GM19099 (cell line): Measurements from ENCODE around the gene MYL11.

Experiments used
- POLR2A ChIP-seq: IDR thresholded peaks from 3 replicates; pipeline ENCODE4 v1.6.1; 2011; ENCODE audit warnings: low read depth; ENCODE audit not compliant: insufficient read length; ENCODE audit errors: extremely low read depth

Gene MYL11

DNA sequence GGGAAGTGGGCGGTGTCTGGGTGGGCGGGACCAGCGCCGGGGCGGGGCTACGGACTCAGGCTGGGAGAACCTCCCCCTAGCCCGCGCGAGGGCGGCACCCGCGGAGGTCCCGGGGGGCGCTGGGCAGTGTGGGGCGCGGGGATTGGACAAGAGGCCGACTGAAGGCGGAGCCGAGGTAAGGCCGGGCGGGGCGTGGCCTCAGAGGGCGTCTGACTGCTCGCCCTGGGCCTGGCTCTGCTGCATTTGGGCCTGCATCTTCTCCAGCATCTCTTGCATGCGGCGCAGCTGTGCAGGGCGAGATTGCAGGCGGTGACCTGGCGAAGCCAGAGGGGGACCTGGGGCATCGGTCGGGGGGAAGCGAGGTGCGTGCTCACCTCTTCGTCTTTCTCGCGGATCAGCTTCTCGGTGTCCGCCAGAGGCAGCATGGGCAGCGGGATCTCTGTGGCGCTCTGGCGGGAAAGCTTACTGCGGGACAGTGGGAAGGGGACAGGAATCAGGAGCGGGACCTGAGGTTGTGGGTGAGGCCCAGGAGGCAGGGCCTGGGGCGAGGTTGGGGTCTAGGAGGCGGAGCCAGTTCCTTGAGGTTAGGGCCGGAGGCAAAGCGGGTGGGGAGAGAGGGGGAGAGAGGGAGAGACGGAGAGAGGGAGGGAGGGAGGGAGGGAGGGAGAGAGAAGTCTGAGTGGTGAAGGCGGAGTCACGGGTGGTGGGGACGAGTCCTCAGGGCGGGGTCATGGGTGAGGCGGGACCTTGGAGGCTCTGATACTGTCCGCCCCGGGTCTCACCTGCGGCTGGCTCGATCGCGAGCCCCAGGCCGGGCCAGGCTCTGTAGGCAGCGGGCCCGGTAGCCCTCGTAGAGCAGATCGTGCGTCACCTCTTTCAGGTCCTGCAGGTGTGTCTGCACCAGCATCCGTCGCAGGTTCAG, 3.9 kb downstream of the MYL11 start:
- peak; percentile 66 for TF ChIP-seq POLR2A

DNA sequence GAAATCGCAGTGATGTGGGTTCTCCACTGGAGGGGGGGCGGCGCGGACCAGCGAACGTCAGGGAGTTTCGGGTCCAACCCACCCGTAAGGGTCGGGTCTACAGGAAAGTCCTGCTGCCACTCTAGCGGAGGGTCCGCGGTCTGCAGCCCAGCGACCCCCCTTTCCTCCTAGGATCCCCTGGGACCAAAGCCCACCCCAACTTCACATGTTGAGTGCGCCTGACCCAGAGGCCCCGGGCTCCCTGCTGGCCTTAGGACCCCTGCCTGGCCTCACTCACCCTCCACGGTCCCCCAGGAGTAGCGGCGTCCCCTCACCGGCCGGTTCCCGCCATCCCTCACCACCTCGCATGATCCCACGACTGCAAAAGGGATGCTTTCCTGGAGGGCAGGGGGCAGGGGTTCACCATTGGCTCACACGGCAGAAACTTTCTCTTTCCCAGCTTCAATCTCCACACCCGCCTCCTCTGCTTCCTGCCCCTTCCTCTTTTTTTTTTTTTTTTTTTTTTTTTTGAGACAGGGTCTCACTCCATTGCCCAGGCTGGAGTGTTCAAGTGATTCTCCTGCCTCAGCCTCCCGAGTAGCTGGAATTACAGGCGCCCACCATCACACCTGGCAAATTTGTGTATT, 4.7 kb downstream of the MYL11 start:
- TF ChIP-seq POLR2A: no peak

DNA sequence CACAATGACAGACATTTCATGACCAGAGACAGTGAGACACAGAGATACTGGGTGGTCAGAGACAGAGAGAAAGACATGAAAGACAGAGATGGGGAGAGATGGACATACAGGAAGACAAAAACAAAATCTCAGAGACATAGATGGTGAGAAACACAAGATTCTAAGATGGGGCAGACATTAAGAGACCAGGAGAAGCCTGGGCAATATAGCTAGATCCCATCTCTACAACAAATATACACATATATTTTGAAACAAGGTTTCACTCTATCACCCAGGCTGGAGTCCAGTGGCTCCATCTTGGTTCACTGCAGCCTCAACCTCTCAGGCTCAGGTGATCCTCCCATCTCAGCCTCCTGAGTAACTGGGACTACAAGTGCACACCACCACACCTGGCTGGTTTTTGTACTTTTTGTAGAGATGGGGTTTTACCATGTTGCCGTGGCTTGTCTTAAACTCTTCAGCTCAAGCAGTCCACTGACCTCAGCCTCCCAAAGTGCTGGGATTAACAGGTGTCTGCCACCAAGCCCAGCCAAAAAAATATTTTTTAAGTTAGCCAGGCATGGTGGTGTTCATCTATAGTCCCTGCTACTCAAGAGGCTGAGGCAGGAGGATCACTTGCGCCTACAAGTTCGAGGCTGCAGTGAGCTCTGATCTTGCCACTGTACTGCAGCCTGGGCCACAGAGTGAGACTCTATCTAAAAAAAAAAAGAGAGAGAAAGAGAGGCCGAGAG, 5.6 kb downstream of the MYL11 start:
- TF ChIP-seq POLR2A: no peak

DNA sequence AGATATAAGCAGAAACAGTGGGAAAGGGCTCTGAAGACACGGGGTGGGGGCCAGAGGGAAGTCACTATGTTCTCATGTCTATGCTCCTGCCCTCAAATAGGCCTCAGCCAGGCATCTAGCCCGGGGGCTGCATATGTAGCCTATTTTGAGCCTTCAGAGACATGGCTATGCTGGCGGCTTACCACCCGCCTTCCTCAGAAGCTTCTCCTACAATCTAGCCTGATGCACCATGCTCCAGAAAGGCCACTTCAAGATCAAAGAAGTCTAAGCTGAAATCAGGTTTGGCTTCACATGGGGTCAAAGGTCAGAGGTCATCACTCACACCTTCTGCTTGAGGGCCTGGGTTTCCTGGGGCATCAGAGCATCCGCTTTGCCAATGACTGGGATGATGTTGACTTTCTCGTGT, 6.2 kb downstream of the MYL11 start:
- no peak for TF ChIP-seq POLR2A

DNA sequence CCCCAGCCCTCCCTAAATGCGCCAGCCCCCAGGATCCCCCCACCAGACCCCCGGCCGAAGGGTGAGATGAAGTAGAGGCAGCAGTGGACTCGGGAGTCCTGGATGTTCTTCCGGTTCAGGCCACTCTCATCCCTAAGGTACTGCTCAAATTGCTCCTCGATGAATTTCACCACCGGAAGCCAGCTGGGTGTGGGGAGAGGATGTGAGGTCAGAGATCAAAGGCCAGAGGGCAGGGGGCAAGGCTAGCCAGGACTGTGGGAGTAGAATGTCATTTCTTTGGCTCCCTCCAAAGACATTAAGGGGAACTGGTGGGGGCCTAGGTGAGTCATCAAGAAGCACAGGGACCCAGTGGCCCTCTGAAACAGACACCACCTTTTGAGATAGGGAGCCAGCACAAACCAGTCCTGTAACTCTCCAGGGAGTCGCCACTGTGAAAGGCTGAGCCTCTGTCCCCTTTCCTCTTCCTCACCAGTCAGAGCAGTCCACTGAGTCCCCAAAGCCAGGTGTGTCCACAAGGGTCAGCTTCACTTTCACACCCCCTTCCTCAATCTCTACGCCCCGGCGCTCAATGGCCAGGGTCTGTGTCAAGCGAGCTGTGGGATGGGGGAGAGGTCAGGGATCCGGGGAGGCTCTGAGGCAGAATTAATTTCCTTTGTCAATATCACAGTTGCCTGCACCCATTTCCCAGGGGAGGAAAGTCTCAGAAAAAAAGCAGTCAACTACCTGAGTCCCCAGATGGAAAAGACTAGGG, 6.9 kb downstream of the MYL11 start:
- no peak for TF ChIP-seq POLR2A

DNA sequence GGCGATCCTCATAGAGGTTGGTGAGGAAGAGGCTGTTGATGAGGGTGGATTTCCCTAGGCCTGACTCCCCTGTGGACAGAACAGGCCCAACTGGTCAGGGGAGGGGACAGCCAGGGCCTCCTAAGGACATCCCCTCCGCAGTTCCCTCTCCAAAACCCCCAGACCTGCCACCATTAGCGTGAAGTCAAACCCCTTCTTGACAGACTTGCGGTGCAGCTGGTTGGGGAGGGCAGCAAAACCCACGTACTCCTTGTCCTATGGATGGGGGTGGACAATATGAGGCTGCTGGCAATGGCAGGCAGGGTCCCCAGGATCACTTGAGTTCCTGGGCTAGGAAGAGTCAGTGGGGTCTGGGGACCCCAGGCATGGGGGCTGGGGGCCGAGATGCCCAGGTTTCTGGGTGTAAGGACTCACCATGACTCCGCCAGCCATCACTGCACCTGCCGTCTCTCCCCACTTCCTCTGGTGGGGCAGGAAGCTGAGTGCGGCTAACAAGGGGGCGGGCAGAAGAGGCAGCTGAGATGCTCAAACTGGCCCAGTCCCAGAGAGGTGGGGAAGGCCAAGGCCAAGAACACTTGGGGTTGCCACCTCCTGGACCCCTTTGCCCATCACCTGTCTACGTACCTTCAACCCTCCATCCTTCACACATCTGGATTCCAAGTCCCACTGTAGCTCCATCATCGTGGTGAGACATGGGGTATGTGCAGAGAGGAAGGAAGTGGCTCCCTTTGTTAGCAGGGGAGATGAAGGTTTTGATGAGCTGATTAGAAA, 7.7 kb downstream of the MYL11 start, which contains the start of gene SEPTIN1:
SEPTIN1 (minus strand) TSS at position 451 of the 771 bp plus-strand sequence; CDS start at position 432, 19 bp downstream.
- peak; percentile 77 for TF ChIP-seq POLR2A

DNA sequence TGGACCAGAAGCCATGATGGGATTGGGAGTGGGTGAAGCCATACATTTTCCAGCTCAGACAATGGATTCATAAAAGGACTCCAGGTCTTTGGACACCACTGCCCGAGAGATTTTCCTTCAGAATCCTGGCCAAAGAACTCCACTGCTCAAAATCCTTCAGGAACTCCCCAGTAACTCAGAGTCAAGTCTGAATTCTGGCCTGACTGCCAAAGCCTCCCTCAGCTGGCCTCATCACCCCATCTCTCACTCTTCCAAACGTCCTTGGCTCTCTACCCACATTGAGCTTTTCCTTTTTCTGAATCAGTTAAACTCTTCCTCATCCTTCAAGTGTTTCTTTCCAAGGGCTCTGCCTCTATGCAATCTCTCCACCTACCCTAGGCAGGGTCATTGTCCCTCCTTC, 8.9 kb downstream of the MYL11 start:
- TF ChIP-seq POLR2A: no peak

DNA sequence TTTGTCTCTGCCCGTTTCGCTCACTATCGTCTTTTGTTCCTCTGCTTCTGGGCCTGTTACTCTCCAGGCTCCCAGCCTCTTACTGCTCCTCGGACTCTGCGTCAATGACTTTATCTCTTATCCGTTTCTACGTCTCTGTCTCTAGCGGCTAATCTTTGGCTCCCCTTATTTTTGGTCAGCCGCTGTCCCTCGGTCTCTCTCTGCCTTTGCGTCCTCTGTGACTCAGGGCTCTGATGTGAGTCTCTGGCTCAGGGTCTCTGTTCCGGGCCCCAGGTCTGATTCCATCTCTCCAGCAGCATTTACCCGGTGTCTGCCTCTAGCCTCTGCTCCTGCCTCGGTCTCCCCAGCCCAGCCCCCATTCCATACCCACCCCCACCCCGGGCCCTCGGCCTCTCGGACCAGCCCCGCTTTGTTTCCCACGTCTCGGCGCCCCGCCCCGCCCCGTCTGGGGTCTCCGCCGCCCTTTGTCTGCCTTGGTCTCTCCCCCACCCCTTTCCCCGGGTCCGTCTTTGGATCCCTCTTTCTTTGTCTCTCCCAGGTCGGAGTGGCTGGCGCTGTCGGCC, 20.1 kb downstream of the MYL11 start:
- no peak for TF ChIP-seq POLR2A

DNA sequence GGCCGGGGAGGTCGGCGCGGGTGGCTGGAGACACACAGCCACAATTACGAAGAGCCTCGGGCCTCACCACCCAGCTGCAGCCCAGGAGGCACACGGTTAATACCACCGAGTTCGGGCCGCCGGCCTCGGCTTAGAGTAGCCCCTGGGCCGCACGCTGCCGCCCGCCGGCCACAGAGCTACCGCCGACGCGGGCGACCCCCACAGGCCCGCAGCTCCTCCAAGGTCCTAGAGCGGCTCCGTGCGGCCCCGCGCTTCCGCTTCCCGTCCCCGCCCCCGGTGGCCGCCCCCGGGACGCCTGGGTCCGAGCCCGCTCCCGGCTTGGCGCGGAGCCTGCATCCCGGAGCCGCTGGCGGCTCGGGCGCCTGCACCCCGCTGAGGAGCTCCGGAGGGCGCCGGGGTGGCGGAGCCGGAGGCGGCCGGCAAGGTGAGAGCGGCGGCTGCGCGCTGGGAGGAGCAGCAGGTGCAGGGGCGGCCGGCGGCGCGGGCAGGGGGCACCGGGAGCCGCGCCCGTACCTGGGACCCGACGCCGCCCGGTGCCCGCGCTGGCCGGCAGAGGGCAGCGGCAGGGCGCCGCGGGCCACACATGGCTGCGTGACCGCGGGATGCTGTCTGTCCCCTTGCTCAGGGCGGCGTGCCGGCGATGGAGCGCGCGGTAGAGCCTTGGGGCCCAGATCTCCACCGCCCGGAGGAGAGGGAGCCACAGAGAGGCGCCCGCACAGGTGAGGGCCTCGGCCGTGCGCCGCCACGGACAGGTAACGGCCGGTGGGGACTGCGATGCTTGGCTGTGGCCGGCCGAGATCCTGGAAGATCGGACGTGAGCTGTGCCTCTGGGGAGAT, 20.8 kb downstream of the MYL11 start, which contains the start of gene ZNF48:
ZNF48 (plus strand) TSS at position 266 of the 837 bp plus-strand sequence; CDS start at position 641, 375 bp downstream.
- peak; percentile 64 for TF ChIP-seq POLR2A

DNA sequence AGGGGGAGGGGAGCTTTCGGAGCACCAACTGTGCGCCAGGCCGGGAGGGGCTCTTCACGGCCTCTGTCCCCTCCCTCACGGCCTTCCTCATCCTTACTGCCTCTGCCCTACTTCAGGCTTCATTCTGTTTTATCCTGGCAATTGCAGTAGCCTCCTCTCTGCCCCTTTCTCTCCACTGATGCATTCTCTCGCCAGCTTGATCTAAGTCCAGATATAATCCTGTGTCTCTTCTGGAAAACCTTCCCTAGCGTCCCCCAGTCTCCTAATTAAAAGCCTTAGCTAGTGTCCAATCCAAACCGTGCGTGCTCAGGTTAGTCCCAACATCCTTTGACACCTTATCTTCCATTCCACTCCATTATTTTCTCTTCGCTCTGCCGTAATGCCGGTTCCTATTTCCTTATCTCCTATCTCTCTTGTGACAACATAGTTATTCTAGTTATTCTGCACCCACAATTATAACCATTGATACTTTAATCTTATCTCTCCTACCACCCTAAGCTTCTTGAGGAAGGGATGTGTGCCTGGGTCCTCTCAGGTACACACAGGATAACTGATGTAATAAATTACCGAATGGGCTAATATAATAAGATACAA, 21.5 kb downstream of the MYL11 start:
- TF ChIP-seq POLR2A: no peak

DNA sequence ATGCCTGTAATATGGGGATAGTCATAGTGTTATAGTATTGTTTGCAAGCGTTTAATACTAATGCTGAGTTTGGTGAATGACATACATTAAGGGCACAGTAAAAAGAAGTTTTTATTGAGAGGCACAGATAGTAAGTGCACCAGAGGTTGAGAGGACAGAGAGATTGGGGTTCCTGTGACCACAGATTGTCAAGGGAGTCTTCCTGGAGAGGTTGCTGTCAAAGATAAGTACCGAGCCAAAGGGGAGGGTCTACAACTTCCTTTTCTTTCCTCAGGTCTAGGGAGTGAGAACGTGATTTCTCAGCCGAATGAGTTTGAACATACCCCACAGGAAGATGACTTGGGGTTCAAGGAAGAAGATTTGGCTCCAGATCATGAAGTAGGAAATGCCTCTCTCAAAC, 22.5 kb downstream of the MYL11 start:
- TF ChIP-seq POLR2A: no peak
